SK-N-SH (cell line): Measurements from ENCODE around the gene C12orf75. TPM values are rescaled to one million over a fixed set of nuclear protein-coding genes. Genes with fewer than 3 reads are reported as not detected.

Source experiments
- CTCF ChIA-PET: fragments of 300-600, 350-600 bp; formaldehyde crosslinking; extraction: SDS; loops from one replicate; lab custom pipeline; 2021; lab: Yijun Ruan, JAX
- POLR2A ChIA-PET: fragments of 350-600 bp; sonication (Branson Sonifier 250); formaldehyde crosslinking; extraction: SDS; loops from one replicate; lab custom pipeline; 2020; ENCODE audit warnings: antibody characterized with exemption, inconsistent platforms; lab: Yijun Ruan, JAX
- DNase-seq: peaks from one replicate; pipeline ENCODE4 v3.0.0; 2012
- H2AFZ ChIP-seq: fragments of 200-600 bp; sonication (generic); 2 replicates; pipeline ENCODE4 v1.8.1; 2016; ENCODE audit warnings: antibody characterized with exemption, mild to moderate bottlenecking, low read depth
- H3F3A ChIP-seq: fragments of 200-600 bp; sonication (generic); replicated peaks from 2 replicates; pipeline ENCODE3; 2016; ENCODE audit warnings: antibody characterized with exemption, mild to moderate bottlenecking; ENCODE audit not compliant: insufficient read depth
- H3K27ac ChIP-seq, 2 experiments: fragments of 200-500 bp in 1 of 2; fragments of 200-600 bp in 1 of 2; sonication (Bioruptor generic) in 1 of 2; sonication (generic), shearing (Covaris generic) in 1 of 2; 2 replicates each; pipeline versions ENCODE4 v1.5.1 to v1.6.1; 2014 to 2016; ENCODE audit warnings: low read depth in 2 of 2, inconsistent platforms in 1 of 2, low read length in 1 of 2, mild to moderate bottlenecking in 1 of 2, mixed read lengths in 1 of 2
- H3K27me3 ChIP-seq: fragments of 200-600 bp; sonication (generic), shearing (Covaris generic); 2 replicates; pipeline ENCODE4 v1.6.1; 2016; ENCODE audit warnings: mixed run types; ENCODE audit not compliant: insufficient read depth
- H3K36me3 ChIP-seq, 2 experiments: fragments of 200-500 bp in 1 of 2; fragments of 200-600 bp in 1 of 2; sonication (Bioruptor generic) in 1 of 2; sonication (generic) in 1 of 2; replicated peaks in 1 of 2; 2 replicates each; pipeline versions ENCODE3 to v1.5.1; 2014 to 2016; ENCODE audit warnings: low read length in 1 of 2, mild to moderate bottlenecking in 1 of 2; ENCODE audit not compliant: insufficient read depth in 2 of 2, control insufficient read depth in 1 of 2
- H3K4me1 ChIP-seq, 2 experiments: fragments of 200-500 bp in 1 of 2; fragments of 200-600 bp in 1 of 2; sonication (Bioruptor generic) in 1 of 2; sonication (generic), shearing (Covaris generic) in 1 of 2; 2 replicates each; pipeline versions ENCODE4 v1.5.1 to v1.6.1; 2014 to 2016; ENCODE audit warnings: low read depth in 1 of 2, low read length in 1 of 2, mixed run types in 1 of 2; ENCODE audit not compliant: insufficient read depth in 2 of 2, control insufficient read depth in 1 of 2
- H3K4me2 ChIP-seq: fragments of 200-600 bp; sonication (generic), shearing (Covaris generic); 2 replicates; pipeline ENCODE4 v1.6.1; 2017; ENCODE audit warnings: mixed run types
- H3K4me3 ChIP-seq, 2 experiments: fragments of 200-500 bp in 1 of 2; fragments of 200-600 bp in 1 of 2; sonication (Bioruptor generic) in 1 of 2; sonication (generic), shearing (Covaris generic) in 1 of 2; 2 replicates each; pipeline versions ENCODE4 v1.5.1 to v1.8.1; 2014 to 2016; ENCODE audit warnings: low read depth in 2 of 2, inconsistent platforms in 1 of 2, low read length in 1 of 2, mild to moderate bottlenecking in 1 of 2, mixed read lengths in 1 of 2, moderate library complexity in 1 of 2
- H3K79me2 ChIP-seq: fragments of 200-600 bp; sonication (generic); 2 replicates; pipeline ENCODE4 v1.8.1; 2017; ENCODE audit warnings: mild to moderate bottlenecking; ENCODE audit not compliant: insufficient read depth
- H3K9ac ChIP-seq: fragments of 200-600 bp; sonication (generic); 2 replicates; pipeline ENCODE4 v1.6.1; 2017; ENCODE audit warnings: mixed run types
- H3K9me2 ChIP-seq: fragments of 200-600 bp; sonication (generic); 2 replicates; pipeline ENCODE4 v1.6.1; 2017; ENCODE audit warnings: mixed run types
- H3K9me3 ChIP-seq: fragments of 200-600 bp; sonication (generic); 2 replicates; pipeline ENCODE4 v1.6.1; 2017; ENCODE audit warnings: mixed run types, mild to moderate bottlenecking, moderate library complexity
- H4K20me1 ChIP-seq: fragments of 200-600 bp; sonication (generic); 2 replicates; pipeline ENCODE4 v1.6.1; 2017; ENCODE audit warnings: mild to moderate bottlenecking, mixed run types; ENCODE audit not compliant: insufficient read depth
- CTCF ChIP-seq: fragments of 200-600 bp; sonication (generic); IDR thresholded peaks from 2 replicates; pipeline ENCODE4 v1.6.1; 2017; ENCODE audit warnings: antibody characterized with exemption, mild to moderate bottlenecking, moderate library complexity
- GABPA ChIP-seq: IDR thresholded peaks from 2 replicates; pipeline ENCODE4 v1.4.0; 2012; ENCODE audit warnings: low read depth, mild to moderate bottlenecking
- JUND ChIP-seq: IDR thresholded peaks from 2 replicates; pipeline ENCODE4 v1.4.0; 2012
- MEF2A ChIP-seq: IDR thresholded peaks from 2 replicates; pipeline ENCODE4 v1.4.0; 2012; ENCODE audit warnings: low read depth, borderline replicate concordance
- PBX3 ChIP-seq: IDR thresholded peaks from 2 replicates; pipeline ENCODE4; 2012
- POLR2AphosphoS5 ChIP-seq: IDR thresholded peaks from 2 replicates; pipeline ENCODE4 v1.6.1; 2012; ENCODE audit warnings: low read depth, low read length
- RAD21 ChIP-seq: IDR thresholded peaks from 2 replicates; pipeline ENCODE4 v1.6.1; 2012; ENCODE audit warnings: mild to moderate bottlenecking, low read length
- RCOR1 ChIP-seq: fragments of 150-350 bp; IDR thresholded peaks from 2 replicates; pipeline ENCODE4 v1.6.1; 2017; ENCODE audit warnings: antibody characterized with exemption, low read length
- RFX5 ChIP-seq: IDR thresholded peaks from 2 replicates; pipeline ENCODE4 v1.6.1; 2012; ENCODE audit warnings: mild to moderate bottlenecking, improper control_type of control experiment, low read length
- SIN3A ChIP-seq: IDR thresholded peaks from 2 replicates; pipeline ENCODE4 v1.6.1; 2012; ENCODE audit warnings: low read depth, mild to moderate bottlenecking, low read length, moderate library complexity, borderline replicate concordance
- TCF12 ChIP-seq: IDR thresholded peaks from 2 replicates; pipeline ENCODE4 v1.4.0; 2012
- USF2 ChIP-seq: fragments of 150-350 bp; IDR thresholded peaks from 2 replicates; pipeline ENCODE4 v1.6.1; 2017; ENCODE audit warnings: antibody characterized with exemption, low read length, low read depth, borderline replicate concordance
- YY1 ChIP-seq: IDR thresholded peaks from 2 replicates; pipeline ENCODE4 v1.4.0; 2012; ENCODE audit warnings: low read depth, mild to moderate bottlenecking
- ZBTB33 ChIP-seq: IDR thresholded peaks from 2 replicates; pipeline ENCODE4 v1.4.0; 2012; ENCODE audit warnings: low read depth, borderline replicate concordance
- WGBS: methylation state at CpG from one replicate; pipeline ENCODE4 v1.1.6; 2017; ENCODE audit warnings: low lambda C conversion rate; 5-methylcytosine and 5-hydroxymethylcytosine counted together
- polyA plus RNA-seq, 3 experiments: library from polyadenylated mRNA; depleted of rRNA; stranded (reverse); fragments of >200 nt; gene quantifications; 2 replicates each; pipeline ENCODE4 v1.2.3, GENCODE V29; 2012

The C12orf75 gene
- polyA plus RNA-seq, 1 of the 3 experiments (the other 2 are of a cell fraction): 221 TPM

GRCh38 chr12:105386431-105386830 is 55.9 kb downstream of the C12orf75 start:
- H3F3A ChIP-seq: peaks cover 30% of the 10 kb centered on the region
- no peaks in the 10 kb centered on the region for H3K9me3 ChIP-seq
- H3K4me3 ChIP-seq: no peak overlapping the region
- H3K79me2 ChIP-seq: no peaks in the 10 kb centered on the region
- no peak overlapping the region for H3K27ac ChIP-seq
- no peak overlapping the region for H2AFZ ChIP-seq
- no peak overlapping the region for H3K9ac ChIP-seq
- ChIA-PET CTCF (no interaction called here), POLR2A (no interaction called here)
- TF ChIP-seq TCF12: no peak
- no peak for TF ChIP-seq PBX3
- TF ChIP-seq USF2: no peak
- TF ChIP-seq RCOR1: no peak
- no peak for TF ChIP-seq POLR2AphosphoS5
- TF ChIP-seq ZBTB33: no peak
- TF ChIP-seq CTCF: no peak
- TF ChIP-seq JUND: no peak
- no peak for TF ChIP-seq YY1
- TF ChIP-seq SIN3A: no peak
- no peak for TF ChIP-seq MEF2A
- no peak for TF ChIP-seq GABPA
- TF ChIP-seq RAD21: no peak
- TF ChIP-seq RFX5: no peak
- H3K4me2 ChIP-seq: no peak overlapping the region
- H3K27me3 ChIP-seq: no peaks in the 10 kb centered on the region
- 97% methylated on average over 3 of the region's 3 CpGs for WGBS
- no peaks in the 10 kb centered on the region for H3K9me2 ChIP-seq
- no peak for DNase-seq
- H4K20me1 ChIP-seq: no peaks in the 10 kb centered on the region
- peaks cover 3 to 6% of the 10 kb centered on the region in 2 experiments; a peak in 1 of 4 replicates for H3K4me1 ChIP-seq
- H3K36me3 ChIP-seq: peaks cover 0 to 19% of the 10 kb centered on the region in 2 experiments
